Astrocyte (in vitro differentiated cells and primary cell): ENCODE measurements around the gene TSSK3. TPM values are rescaled to one million over a fixed set of nuclear protein-coding genes. Genes with fewer than 3 reads are reported as not detected.

ENCODE experiments used
- DNase-seq: peaks from one replicate; pipeline ENCODE4 v3.0.0-alpha.2; 2010; ENCODE audit warnings: low read depth
- FAIRE-seq: peaks from 2 replicates; lab custom pipeline; 2011; peaks lifted over from hg19 to GRCh38; lab: Jason Lieb, UNC
- H2AFZ ChIP-seq: 2 replicates; pipeline ENCODE4 v1.6.0; 2012; ENCODE audit warnings: low read depth, low read length, inconsistent platforms
- H3K27ac ChIP-seq: 2 replicates; pipeline ENCODE4 v1.5.1; 2011; ENCODE audit warnings: low read depth, low read length, inconsistent platforms
- H3K27me3 ChIP-seq: 2 replicates; pipeline ENCODE4 v1.6.0; 2011; ENCODE audit warnings: low read length, inconsistent platforms; ENCODE audit not compliant: insufficient read depth
- H3K36me3 ChIP-seq: 2 replicates; pipeline ENCODE4 v1.5.1; 2011; ENCODE audit warnings: low read length, inconsistent platforms; ENCODE audit not compliant: insufficient read depth
- H3K4me1 ChIP-seq: 2 replicates; pipeline ENCODE4 v1.5.1; 2011; ENCODE audit warnings: low read length, inconsistent platforms; ENCODE audit not compliant: insufficient read depth
- H3K4me2 ChIP-seq: 2 replicates; pipeline ENCODE4 v1.6.0; 2012; ENCODE audit warnings: low read length, inconsistent platforms
- H3K4me3 ChIP-seq: 2 replicates; pipeline ENCODE4 v1.5.1; 2011; ENCODE audit warnings: low read depth, mild to moderate bottlenecking, low read length, inconsistent platforms; ENCODE audit not compliant: insufficient read depth
- H3K79me2 ChIP-seq: 2 replicates; pipeline ENCODE4 v1.6.0; 2012; ENCODE audit warnings: mild to moderate bottlenecking, low read length, inconsistent platforms; ENCODE audit not compliant: insufficient read depth
- H3K9ac ChIP-seq: 2 replicates; pipeline ENCODE4 v1.6.0; 2012; ENCODE audit warnings: mild to moderate bottlenecking, low read length, inconsistent platforms
- H3K9me3 ChIP-seq: 2 replicates; pipeline ENCODE4 v1.5.1; 2012; ENCODE audit warnings: low read depth, mild to moderate bottlenecking, low read length, inconsistent platforms; ENCODE audit not compliant: insufficient read depth
- H4K20me1 ChIP-seq: 2 replicates; pipeline ENCODE4 v1.6.0; 2012; ENCODE audit warnings: low read length, inconsistent platforms; ENCODE audit not compliant: insufficient read depth
- H3K27ac Mint-ChIP-seq: one replicate; pipeline ENCODE4 v1.8.0; 2021; ENCODE audit warnings: mild to moderate bottlenecking, mixed read lengths; ENCODE audit not compliant: unreplicated experiment
- H3K27me3 Mint-ChIP-seq: one replicate; pipeline ENCODE4 v1.8.0; 2021; ENCODE audit warnings: low read depth, mixed read lengths; ENCODE audit not compliant: unreplicated experiment
- H3K36me3 Mint-ChIP-seq: one replicate; pipeline ENCODE4 v1.8.0; 2021; ENCODE audit warnings: low read depth, mixed read lengths; ENCODE audit not compliant: unreplicated experiment
- H3K4me1 Mint-ChIP-seq: one replicate; pipeline ENCODE4 v1.8.0; 2021; ENCODE audit warnings: low read depth, mixed read lengths; ENCODE audit not compliant: unreplicated experiment
- H3K4me3 Mint-ChIP-seq: one replicate; pipeline ENCODE4 v1.8.0; 2021; ENCODE audit warnings: mild to moderate bottlenecking, moderate library complexity, mixed read lengths; ENCODE audit not compliant: unreplicated experiment
- H3K9me3 Mint-ChIP-seq: one replicate; pipeline ENCODE4 v1.8.0; 2021; ENCODE audit warnings: mild to moderate bottlenecking, mixed read lengths; ENCODE audit not compliant: unreplicated experiment
- CTCF ChIP-seq: IDR thresholded peaks from 2 replicates; pipeline ENCODE4 v1.5.1; 2011; ENCODE audit warnings: low read depth, mild to moderate bottlenecking, inconsistent platforms, low read length, moderate library complexity; ENCODE audit not compliant: insufficient read depth
- EZH2 ChIP-seq: IDR thresholded peaks from 2 replicates; pipeline ENCODE4 v1.6.1; 2012; ENCODE audit warnings: mild to moderate bottlenecking, low read length, inconsistent platforms; ENCODE audit not compliant: insufficient read depth
- total RNA-seq: library from RNA; stranded (reverse); gene quantifications from 2 replicates; pipeline ENCODE4 v1.2.1, GENCODE V29; 2021

The TSSK3 gene
- total RNA-seq, 1 donor from 2014 or later, result 0.32 TPM

GRCh38 chr1:32413507-32414185 lies 51.3 kb downstream of the TSSK3 start:
- no peak for FAIRE-seq
- Mint-ChIP-seq H3K4me1 (no peaks in the 10 kb centered on the region), H3K9me3 (peaks cover 26% of the 10 kb centered on the region), H3K4me3 (no peak overlapping the region), H3K27ac (no peak overlapping the region), H3K27me3 (peaks cover 8% of the 10 kb centered on the region), H3K36me3 (peaks cover 6% of the 10 kb centered on the region)
- Histone ChIP-seq H3K9ac (no peak overlapping the region), H3K4me2 (no peak overlapping the region), H3K79me2 (no peaks in the 10 kb centered on the region), H4K20me1 (no peaks in the 10 kb centered on the region), H3K27me3 (peaks cover 5% of the 10 kb centered on the region), H2AFZ (no peak overlapping the region), H3K9me3 (peaks cover 9% of the 10 kb centered on the region), H3K4me1 (no peaks in the 10 kb centered on the region), H3K4me3 (no peak overlapping the region), H3K27ac (no peak overlapping the region), H3K36me3 (no peaks in the 10 kb centered on the region)
- no peak for DNase-seq
- TF ChIP-seq EZH2 (no peak), CTCF (peak; percentile 57)

Other genes starting within 250 kb of the TSSK3 start
- gene TXLNA, start 182.9 kb upstream of the TSSK3 start, total RNA-seq, result 65.8 and 66.6 TPM in 2 replicates
- 16.0 and 19.2 TPM in 2 replicates for gene CCDC28B, start 161.9 kb upstream of the TSSK3 start, total RNA-seq
- 0.87 and 1.0 TPM in 2 replicates for gene IQCC, start 156.9 kb upstream of the TSSK3 start, total RNA-seq
- not detected in 2 replicates for gene DCDC2B, start 153.4 kb upstream of the TSSK3 start, total RNA-seq
- gene TMEM234, start 140.2 kb upstream of the TSSK3 start, total RNA-seq, result 16.7 and 17.3 TPM in 2 replicates
- 173 and 184 TPM in 2 replicates for gene EIF3I, start 140.1 kb upstream of the TSSK3 start, total RNA-seq
- gene FAM167B, start 115.3 kb upstream of the TSSK3 start, total RNA-seq, result 0.64 and 0.75 TPM in 2 replicates
- gene LCK, start 111.3 kb upstream of the TSSK3 start, total RNA-seq, result 0.30 TPM in 1 of 2 replicates, not detected in the other
- gene HDAC1, start 70.5 kb upstream of the TSSK3 start, total RNA-seq, result 94.1 and 99.6 TPM in 2 replicates
- gene MARCKSL1, start 26.3 kb upstream of the TSSK3 start, total RNA-seq, result 185 and 213 TPM in 2 replicates
- 3.5 and 4.2 TPM in 2 replicates for gene FAM229A, start 54 bp upstream of the TSSK3 start, total RNA-seq
- 71.9 and 73.1 TPM in 2 replicates for gene BSDC1, start 31.9 kb downstream of the TSSK3 start, total RNA-seq
- 0.12 and 0.18 TPM in 2 replicates for gene ZBTB8B, start 102.5 kb downstream of the TSSK3 start, total RNA-seq
- 5.2 and 5.6 TPM in 2 replicates for gene ZBTB8A, start 176.9 kb downstream of the TSSK3 start, total RNA-seq